D721Med (cell line): Measurements from ENCODE around the gene FOXP1.

Experiments used
- DNase-seq: peaks from one replicate; pipeline ENCODE4 v3.0.0; 2011; ENCODE audit warnings: low spot score; ENCODE audit not compliant: insufficient read length
- FAIRE-seq: peaks from 2 replicates; lab custom pipeline; 2011; peaks lifted over from hg19 to GRCh38; lab: Jason Lieb, UNC
- CTCF ChIP-seq: IDR thresholded peaks from 2 replicates; pipeline ENCODE4 v1.5.1; 2012; ENCODE audit warnings: mild to moderate bottlenecking, control low read depth; ENCODE audit not compliant: insufficient read depth; ENCODE audit errors: missing control alignments

FOXP1 gene

GRCh38 chr3:71518089-71518488 lies 65.4 kb downstream of the FOXP1 start:
- no peak for FAIRE-seq
- no peak for TF ChIP-seq CTCF
- DNase-seq: no peak

- FAIRE-seq (no peak), DNase-seq (no peak)
- TF ChIP-seq CTCF: no peak
Observed at GRCh38 chr3:71517271-71517791, 66.2 kb downstream of the FOXP1 start.

GRCh38 chr3:71515636-71516365 lies 67.7 kb downstream of the FOXP1 start:
- no peak for TF ChIP-seq CTCF
- FAIRE-seq (no peak), DNase-seq (no peak)

- TF ChIP-seq CTCF: no peak
- DNase-seq (no peak), FAIRE-seq (no peak)
Observed at GRCh38 chr3:71514621-71515020, 68.9 kb downstream of the FOXP1 start.

- TF ChIP-seq CTCF: no peak
- DNase-seq (no peak), FAIRE-seq (no peak)
Observed at GRCh38 chr3:71513515-71513914, 70.0 kb downstream of the FOXP1 start.

GRCh38 chr3:71513081-71513480 lies 70.4 kb downstream of the FOXP1 start:
- DNase-seq: no peak
- FAIRE-seq: no peak
- TF ChIP-seq CTCF: no peak

- TF ChIP-seq CTCF: no peak
- FAIRE-seq (no peak), DNase-seq (no peak)
Observed at GRCh38 chr3:71512544-71512943, 71.0 kb downstream of the FOXP1 start.
